ENCODE data around the gene TMPRSS11A. TPM values are rescaled to one million over a fixed set of nuclear protein-coding genes. Genes with fewer than 3 reads are reported as not detected.

Gene TMPRSS11A
- total and polyA plus RNA-seq, 2 of the 8 experiments (the other 6 are each of a cell fraction or from before 2014, with no cell fraction given) = not detected

DNA sequence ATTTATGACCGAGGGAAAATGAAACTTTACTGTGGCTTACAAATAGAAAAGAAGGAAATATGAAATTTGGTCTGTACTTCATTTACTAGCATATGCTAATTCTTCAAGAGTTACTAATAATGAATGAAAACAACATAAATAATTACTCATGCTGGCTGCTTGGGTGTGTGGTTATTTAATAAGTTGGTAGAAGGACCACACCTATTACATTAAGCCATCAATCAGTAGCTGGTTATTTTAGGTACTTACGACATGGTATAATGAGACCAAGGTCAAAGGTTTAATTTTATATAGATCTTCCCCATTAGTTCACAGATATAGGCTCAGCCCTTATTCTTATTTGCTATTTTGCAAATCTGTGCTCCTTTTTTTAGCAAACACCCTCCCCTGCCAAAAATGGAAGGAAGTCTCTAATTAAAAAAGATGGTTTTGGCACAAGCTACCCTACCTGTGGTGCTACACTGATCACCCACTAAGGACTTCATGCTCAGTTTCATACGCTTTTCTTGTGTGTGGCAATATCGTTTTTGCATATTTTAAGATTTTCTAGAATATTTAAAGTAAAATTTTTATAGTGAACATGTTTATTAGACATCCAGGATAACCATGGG, 93.6 kb downstream of the TMPRSS11A start (continued):
- TF ChIP-seq, protein P1, sequence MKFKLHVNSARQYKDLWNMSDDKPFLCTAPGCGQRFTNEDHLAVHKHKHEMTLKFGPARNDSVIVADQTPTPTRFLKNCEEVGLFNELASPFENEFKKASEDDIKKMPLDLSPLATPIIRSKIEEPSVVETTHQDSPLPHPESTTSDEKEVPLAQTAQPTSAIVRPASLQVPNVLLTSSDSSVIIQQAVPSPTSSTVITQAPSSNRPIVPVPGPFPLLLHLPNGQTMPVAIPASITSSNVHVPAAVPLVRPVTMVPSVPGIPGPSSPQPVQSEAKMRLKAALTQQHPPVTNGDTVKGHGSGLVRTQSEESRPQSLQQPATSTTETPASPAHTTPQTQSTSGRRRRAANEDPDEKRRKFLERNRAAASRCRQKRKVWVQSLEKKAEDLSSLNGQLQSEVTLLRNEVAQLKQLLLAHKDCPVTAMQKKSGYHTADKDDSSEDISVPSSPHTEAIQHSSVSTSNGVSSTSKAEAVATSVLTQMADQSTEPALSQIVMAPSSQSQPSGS (IDR thresholded peaks at IDR 0.05; ENCODE audit: low read length) = no peak
- TF ChIP-seq, protein P2, sequence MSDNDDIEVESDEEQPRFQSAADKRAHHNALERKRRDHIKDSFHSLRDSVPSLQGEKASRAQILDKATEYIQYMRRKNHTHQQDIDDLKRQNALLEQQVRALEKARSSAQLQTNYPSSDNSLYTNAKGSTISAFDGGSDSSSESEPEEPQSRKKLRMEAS (IDR thresholded peaks at IDR 0.05) = no peak
- no peak for TF ChIP-seq EGR1 (IDR thresholded peaks at IDR 0.05; ENCODE audit: borderline replicate concordance, low read depth, low read length)

Data from H1 (cell line).